ENCODE measurements around the gene ZNF502. TPM values are rescaled to one million over a fixed set of nuclear protein-coding genes. Genes with fewer than 3 reads are reported as not detected.

ZNF502 gene
- total and polyA plus RNA-seq, 2 of the 8 experiments (the other 6 are each of a cell fraction or from before 2014, with no cell fraction given), result 1.5 to 3.8 TPM

Other genes starting within 250 kb of the ZNF502 start
- 25.4 and 26.3 TPM in 2 replicates for gene ZNF445, start 235.0 kb upstream of the ZNF502 start, total RNA-seq (2021; fragmentation: NEBNext Ultra II Directional; extraction: Animal tissue kit (Norgen Biotek cat#: 25700))
- 3.3 and 3.8 TPM in 2 replicates for gene ZNF445, start 235.0 kb upstream of the ZNF502 start, polyA plus RNA-seq (2011; rRNA removed)
- 8.5 and 8.9 TPM in 2 replicates for gene ZKSCAN7, start 157.5 kb upstream of the ZNF502 start, total RNA-seq (2021; fragmentation: NEBNext Ultra II Directional; extraction: Animal tissue kit (Norgen Biotek cat#: 25700))
- gene ZKSCAN7, start 157.5 kb upstream of the ZNF502 start, polyA plus RNA-seq (2011; rRNA removed), result 5.5 and 10.2 TPM in 2 replicates
- gene ZNF660, start 127.7 kb upstream of the ZNF502 start, total RNA-seq (2021; fragmentation: NEBNext Ultra II Directional; extraction: Animal tissue kit (Norgen Biotek cat#: 25700)), result 11.7 and 13.0 TPM in 2 replicates
- 2.0 and 3.1 TPM in 2 replicates for gene ZNF660, start 127.7 kb upstream of the ZNF502 start, polyA plus RNA-seq (2011; rRNA removed)
- 16.1 and 16.8 TPM in 2 replicates for gene ZNF197, start 87.6 kb upstream of the ZNF502 start, total RNA-seq (2021; fragmentation: NEBNext Ultra II Directional; extraction: Animal tissue kit (Norgen Biotek cat#: 25700))
- gene ZNF197, start 87.6 kb upstream of the ZNF502 start, polyA plus RNA-seq (2011; rRNA removed), result 3.9 and 4.0 TPM in 2 replicates
- 19.0 and 20.0 TPM in 2 replicates for gene ZNF35, start 63.9 kb upstream of the ZNF502 start, total RNA-seq (2021; fragmentation: NEBNext Ultra II Directional; extraction: Animal tissue kit (Norgen Biotek cat#: 25700))
- gene ZNF35, start 63.9 kb upstream of the ZNF502 start, polyA plus RNA-seq (2011; rRNA removed), result 2.0 and 2.9 TPM in 2 replicates
- gene ZNF501, start 17.0 kb downstream of the ZNF502 start, total RNA-seq (2021; fragmentation: NEBNext Ultra II Directional; extraction: Animal tissue kit (Norgen Biotek cat#: 25700)), result 5.3 and 6.4 TPM in 2 replicates
- 1.4 and 1.6 TPM in 2 replicates for gene ZNF501, start 17.0 kb downstream of the ZNF502 start, polyA plus RNA-seq (2011; rRNA removed)
- 65.1 and 67.2 TPM in 2 replicates for gene KIAA1143, start 49.0 kb downstream of the ZNF502 start, total RNA-seq (2021; fragmentation: NEBNext Ultra II Directional; extraction: Animal tissue kit (Norgen Biotek cat#: 25700))
- 10.9 and 16.2 TPM in 2 replicates for gene KIAA1143, start 49.0 kb downstream of the ZNF502 start, polyA plus RNA-seq (2011; rRNA removed)
- 25.5 and 26.4 TPM in 2 replicates for gene KIF15, start 49.1 kb downstream of the ZNF502 start, total RNA-seq (2021; fragmentation: NEBNext Ultra II Directional; extraction: Animal tissue kit (Norgen Biotek cat#: 25700))
- gene KIF15, start 49.1 kb downstream of the ZNF502 start, polyA plus RNA-seq (2011; rRNA removed), result 2.3 and 4.2 TPM in 2 replicates
- gene TMEM42, start 149.3 kb downstream of the ZNF502 start, total RNA-seq (2021; fragmentation: NEBNext Ultra II Directional; extraction: Animal tissue kit (Norgen Biotek cat#: 25700)), result 10.8 and 11.2 TPM in 2 replicates
- 41.4 and 42.6 TPM in 2 replicates for gene TMEM42, start 149.3 kb downstream of the ZNF502 start, polyA plus RNA-seq (2011; rRNA removed)
- gene TGM4, start 161.9 kb downstream of the ZNF502 start, total RNA-seq (2021; fragmentation: NEBNext Ultra II Directional; extraction: Animal tissue kit (Norgen Biotek cat#: 25700)), result not detected in 2 replicates
- gene TGM4, start 161.9 kb downstream of the ZNF502 start, polyA plus RNA-seq (2011; rRNA removed), result 0.02 TPM in 2 replicates

All from H1 (cell line).